DMS 273 (cell line): ENCODE measurements around the gene GRIA3.
"Not testable (repeated sequence)": the region's sequence is repeated elsewhere in the genome, so short reads cannot be mapped to it uniquely, and the experiment has no call there.

Experiments used
- DNase-seq: peaks from one replicate; lab custom pipeline; 2025; ENCODE audit not compliant: unreplicated experiment; lab: John Stamatoyannopoulos, UW

The GRIA3 gene

DNA sequence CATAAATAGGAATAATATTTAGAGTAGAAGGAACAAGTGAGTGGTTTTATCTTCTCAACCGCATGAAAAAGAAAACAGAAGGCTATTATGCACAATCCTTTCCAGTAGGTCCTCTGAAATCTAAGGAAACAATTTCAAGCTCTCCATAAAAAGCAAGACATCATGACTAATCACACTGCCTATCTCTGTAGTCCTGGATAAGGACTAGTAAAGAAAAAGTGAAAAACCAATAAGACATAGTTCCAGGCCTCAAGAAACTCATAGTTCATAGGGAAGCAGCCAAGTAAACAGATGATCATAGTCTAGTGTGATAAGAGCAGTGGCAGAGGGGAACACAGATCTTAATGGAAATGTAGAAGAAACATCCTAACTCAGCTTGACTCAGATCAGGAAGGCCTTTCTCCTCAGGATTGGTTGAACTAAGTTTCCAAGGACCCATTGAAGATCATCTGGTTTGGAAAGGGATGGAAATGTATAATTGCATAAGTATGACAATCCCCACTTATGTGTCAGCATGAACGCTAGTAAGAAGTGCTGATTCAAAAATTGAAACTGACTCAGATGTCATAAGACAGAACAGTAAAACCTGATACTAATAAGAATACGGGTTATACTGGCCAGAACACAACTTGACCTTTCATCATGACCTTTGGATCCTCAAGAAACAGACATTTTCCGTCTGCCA, 155.3 kb downstream of the GRIA3 start:
- no peak for DNase-seq

DNA sequence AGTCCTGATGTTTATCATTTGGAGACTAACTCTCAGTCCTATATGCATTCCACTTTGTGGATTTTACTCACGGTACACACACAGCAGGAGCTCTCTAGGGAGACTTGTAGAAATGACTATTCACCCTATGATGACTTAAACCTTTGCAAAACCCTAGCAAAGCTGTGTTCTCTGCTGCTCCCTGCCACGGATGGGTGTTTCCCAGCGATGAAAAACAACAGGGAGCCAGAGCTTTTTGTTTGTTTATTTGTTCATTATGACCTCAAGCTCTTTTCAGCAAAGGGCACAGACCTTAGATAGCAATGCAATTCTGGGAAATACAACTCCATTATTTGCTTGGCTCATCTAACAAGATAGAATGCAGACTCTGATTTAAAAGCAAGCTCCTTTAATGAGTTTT, 156.6 kb downstream of the GRIA3 start:
- DNase-seq, result no peak

DNA sequence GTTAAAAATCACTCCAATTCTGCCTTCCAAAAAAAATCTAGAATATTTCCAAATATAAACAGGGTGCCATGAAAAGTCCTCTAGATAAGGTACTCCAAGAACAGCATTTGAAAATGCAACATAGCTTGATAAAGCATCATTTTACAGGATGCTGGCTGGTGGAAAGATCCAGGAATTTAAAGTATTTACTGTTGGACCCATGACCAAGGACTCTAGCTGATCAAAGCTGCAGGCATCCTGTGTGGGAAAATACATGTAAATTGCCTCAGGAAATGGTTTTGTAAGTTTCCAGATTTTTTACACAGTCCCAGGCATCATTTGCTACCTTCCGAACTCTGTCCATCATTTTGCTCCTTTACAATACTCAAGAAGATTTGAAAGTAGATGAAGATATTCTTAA, 164.4 kb downstream of the GRIA3 start:
- DNase-seq, result no peak

DNA sequence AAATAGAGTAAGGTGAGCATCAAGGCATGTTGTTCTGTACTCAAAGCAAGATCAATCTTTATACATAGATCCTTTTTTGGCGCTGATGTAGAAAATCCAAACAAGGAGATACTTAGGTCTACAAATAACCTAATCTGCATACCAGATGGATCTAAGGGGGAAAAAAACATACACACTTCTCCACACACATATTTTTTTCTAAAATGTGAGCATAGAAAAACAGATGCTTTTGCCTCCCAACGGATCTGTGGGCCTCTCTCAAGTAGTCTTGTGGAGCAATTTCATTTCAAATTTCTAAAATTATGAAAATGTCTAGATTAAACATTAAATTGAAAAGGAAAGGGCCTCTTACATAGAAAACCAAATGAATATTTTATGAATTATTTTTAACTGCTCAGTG, 166.1 kb downstream of the GRIA3 start:
- DNase-seq, result no peak

DNA sequence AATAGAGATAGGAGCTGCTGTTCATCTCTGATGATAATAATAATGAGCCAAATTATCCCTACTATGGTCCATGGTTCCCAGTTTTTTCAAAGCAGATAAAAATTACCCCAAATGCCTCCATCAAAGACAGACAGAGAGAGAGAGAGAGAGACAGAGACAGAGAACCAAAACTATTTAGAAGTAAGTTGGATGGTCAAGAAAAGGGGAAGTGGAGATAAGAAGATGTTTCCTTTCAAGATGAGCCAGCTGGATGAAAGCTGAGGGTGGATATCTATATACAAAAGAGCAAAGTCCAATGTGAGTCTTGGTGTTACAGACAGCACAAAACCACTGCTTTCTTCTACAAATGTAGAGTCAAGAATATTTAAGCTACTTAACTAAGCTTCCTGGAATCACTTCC, 173.9 kb downstream of the GRIA3 start:
- DNase-seq, result no peak

DNA sequence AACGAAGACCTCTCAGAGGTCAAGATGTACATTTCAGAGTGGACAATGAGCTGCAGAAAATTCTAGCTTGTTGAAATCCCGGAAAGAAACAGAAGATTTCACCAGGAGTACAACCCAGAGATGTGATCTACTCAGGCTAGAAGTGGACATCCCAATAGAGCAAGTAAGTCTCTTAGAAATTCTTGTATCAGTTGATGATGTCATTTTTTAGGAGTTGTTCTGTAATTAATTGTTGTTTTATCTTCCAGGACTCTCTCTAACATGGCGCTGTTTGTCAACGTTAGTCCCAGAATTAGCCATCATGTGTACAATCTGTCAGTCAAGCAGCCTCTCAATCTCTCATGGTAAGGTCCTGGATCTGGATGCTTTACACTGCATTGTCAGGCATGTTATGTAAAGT, 174.4 kb downstream of the GRIA3 start:
- DNase-seq, result no peak

DNA sequence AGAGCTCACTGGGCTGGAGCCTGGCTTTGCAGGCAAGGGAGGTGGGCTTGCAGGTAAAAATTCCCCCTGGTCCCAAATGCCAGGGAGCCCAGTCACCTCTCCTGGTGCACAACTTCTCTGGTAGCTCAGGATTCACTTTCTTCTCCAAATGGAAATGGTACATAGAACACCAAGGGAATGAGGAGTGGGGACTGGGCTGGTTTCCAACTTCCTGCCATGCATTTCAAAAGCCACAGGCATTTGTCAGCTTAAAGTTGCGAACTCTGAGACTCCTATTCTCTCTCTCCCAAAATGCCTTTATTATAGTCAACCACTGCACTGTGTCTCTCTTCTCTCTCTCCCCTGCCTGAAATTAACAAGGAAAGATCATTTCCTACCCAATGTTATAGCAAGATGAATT, 177.3 kb downstream of the GRIA3 start:
- DNase-seq, result no peak

DNA sequence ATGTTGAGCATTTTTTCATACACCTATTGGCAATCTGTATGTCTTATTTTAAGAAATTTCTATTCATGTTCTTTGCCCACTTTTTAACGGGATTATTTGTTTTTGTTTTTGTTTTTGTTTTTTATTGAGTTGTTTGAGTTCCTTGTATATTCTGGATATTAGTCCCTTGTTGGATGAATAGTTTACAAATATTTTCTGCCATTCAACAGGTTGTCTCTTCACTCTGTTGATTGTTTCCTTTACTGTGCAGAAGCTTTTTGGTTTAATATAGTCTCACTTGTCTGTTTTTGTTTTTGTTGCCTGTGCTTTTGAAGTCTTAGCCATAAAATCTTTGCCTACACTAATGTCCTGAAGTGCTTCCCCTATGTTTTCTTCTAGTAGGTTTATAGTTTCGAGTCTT, 202.1 kb downstream of the GRIA3 start:
- DNase-seq, result not testable (repeated sequence)

DNA sequence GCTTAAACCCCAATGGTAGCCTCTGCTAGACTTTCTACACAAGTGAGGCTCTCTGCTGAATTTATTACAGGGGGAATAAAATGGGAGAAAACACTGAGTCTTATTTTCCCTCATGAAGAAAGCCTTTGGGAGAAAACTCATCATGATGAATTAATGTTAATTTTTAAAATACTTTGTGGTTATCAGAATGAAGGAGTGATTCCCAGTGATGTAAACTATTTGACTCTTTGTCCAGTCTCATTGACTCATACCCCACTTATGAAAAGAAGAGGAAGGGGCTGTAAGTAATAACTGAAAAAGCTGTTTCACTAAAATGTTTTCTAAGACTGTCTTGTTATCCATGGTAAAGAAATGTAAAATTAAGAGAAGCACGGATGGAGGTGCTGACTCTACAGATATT, 208.8 kb downstream of the GRIA3 start:
- no peak for DNase-seq

DNA sequence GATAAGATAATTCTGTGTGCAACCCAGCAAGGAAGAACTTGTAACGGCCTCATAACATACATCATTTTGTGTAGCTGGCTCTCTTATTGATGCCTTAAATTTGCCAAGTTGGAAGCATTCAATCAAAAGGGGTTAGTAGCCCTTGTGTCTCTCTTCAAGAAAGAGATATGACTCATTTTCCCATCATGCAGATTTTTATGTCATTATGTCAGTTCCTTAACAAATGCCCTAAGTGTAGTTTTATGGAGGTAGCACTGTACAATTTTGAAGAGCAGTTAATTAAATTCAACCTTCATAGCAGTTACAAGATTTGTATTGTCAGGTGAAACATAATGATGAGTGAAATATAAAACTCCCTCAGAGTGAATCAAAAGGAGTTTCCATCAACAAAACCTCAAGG, 215.6 kb downstream of the GRIA3 start:
- DNase-seq, result no peak

DNA sequence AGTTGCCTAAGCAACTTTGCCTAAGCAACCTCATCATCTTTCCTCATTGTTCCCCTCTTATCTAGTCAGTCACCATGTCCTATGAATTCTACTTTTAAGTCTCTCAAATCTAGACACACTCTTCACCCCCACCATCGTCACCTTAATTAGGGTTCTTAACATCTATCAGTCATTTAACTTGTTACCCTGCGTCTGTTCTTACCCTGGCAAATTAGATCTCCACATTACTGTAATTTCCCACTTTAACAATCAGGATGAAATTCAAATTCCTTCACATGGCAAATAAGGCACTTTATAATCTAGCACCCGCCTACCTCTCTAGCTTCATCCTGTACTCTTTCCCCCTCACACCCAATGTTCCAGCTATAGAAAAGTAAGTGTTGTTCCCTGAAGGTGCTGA, 221.2 kb downstream of the GRIA3 start:
- DNase-seq, result no peak

DNA sequence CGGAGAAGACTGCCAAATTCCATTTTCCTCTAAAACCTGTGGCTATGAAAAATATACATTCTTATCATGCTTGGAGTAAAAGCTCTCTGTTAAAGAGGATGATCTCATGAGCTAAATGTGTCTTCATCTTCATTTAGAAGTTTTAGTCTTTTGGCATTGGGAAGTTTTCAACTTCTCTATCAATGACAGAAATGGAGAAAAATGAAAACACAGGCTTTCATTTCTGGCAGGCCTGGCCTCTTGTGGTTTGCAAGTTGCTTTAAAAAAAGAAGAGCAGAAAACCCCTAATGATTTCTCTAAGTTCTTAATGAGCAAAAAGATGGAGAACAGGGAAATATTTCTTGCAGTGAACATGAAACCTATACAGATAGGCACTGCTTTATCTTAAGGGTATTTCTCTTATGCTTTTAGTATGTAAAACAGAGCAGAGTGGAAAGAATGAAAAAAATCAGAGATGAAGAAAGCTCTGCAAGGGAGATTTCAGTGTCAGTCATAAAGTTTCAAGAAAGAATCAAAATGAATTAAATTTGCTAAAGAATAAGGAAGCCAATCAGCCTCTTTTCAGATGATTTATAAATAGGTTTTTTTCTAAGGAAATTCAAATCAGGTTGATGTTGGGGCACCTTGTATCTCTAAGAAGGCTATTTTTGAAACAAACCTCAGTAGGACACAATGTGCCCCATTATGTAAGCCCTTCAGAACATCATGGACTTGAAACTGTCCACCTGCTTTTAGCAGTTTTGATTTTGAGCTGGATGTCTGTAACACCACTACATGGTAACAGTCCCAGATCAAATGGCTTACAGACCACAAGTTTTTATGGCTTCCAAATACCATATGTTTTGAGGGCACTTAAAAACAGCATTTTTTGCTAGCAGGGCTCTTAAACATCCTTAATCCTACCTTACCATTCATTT, 225.0 kb downstream of the GRIA3 start:
- DNase-seq, result no peak

DNA sequence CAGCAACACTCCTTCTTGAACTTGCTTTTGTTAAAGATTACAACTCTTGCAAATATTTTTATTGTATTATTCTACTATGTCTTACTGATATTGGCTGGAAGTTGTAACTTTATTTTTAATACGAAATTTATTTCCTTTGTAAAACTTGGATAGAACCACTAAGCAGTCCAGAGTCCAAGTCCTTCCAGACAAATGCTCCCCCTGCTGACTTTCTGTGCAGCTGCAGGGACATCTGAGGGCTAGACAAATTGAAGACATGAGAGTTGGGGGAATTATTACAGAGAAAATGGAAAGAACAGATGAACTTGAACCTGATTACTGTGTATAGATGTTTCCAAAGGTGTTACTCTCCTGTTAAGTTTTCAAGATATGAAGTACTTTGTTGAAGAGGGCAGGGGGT, 238.8 kb downstream of the GRIA3 start:
- peak; percentile 40 for DNase-seq

DNA sequence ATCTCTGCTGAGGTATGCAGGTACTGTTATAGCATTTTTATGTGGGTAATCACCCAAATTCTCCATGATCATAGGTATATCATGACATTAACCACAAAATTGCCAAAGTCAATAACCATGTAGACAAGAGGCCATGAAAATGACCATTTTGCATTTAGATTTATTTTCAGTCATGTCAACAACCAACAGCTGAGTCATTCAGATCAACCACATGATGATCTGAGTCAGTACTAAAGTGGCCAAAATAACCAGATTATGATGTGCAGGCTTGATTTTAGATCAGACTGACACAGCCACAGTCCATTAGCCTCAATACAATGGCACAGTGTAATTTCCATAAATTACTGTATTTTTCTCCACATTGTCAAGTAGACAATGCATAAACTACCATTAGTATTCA, 240.5 kb downstream of the GRIA3 start:
- DNase-seq, result no peak

DNA sequence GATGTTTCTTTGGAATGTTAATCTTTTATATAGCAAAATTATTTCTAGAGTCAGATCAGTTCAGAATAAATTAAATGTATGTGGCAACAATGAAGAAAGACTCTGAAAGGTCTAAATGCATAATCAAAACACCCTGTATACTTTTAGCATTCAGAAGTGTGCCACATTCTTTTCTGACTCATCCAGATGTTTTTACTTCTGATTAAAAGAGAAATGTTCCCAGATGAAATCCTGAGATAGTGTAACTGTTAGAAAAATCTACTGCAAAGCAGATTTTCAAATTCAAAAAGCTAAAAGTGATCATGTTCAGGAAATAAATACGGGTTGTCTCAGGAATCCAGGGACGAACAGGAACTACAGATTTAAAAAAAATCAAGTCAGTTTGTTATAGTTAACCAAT, 241.4 kb downstream of the GRIA3 start:
- no peak for DNase-seq

DNA sequence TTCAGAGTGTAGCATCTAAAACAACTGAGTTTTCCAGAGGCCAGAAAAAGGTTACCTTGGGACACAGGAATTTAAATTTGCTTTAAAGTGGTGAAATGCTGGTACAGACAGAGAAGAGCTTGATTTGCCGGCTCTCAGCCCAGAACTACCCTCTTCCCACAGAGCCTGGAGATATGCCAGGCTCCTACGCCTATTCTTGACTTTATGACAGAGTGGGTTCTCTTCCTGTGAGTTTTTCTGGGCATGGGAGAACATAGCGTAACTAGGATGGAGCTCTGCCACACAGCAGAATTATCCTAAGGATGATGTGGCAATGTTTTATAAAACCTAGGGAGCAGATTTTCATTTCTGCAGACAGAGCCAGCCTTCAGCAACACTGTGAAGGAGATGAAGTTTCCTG, 241.8 kb downstream of the GRIA3 start:
- no peak for DNase-seq

DNA sequence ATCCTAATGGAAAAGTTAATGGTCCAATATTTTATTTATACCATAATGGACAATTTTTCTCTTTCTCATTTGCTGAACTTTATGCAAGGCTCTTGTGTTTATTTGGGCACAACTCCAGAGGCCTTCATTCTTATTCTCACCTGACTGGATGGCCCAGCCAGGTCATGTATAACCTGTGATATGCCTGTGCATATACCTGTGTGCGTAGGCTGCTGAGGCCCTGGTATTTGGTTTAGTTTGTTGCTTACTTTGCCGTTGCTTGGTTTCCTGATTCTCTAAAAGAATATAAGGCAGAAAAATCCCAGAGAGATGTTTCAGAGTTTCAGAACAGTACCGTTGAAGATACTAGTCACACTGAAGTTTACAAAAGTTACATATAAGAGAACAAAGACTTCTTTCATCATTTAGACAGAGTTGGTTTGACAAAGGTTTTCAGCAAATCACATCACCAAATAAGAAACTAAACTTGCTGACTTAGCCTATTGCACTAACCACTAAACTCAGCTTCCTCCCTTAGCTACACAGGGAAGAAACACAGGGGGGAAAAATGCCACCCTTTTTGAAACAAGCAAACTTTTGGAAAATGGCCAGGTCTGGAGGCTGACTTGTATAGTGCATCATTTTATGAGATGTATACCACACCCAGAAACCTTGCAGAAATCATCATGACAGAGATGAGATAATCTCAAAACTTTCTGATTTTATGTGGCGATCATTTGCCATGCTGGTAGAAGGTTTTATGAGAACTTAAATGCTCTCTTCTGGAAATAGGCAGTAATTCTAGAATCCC, 248.5 kb downstream of the GRIA3 start:
- peak; percentile 2 for DNase-seq

DNA sequence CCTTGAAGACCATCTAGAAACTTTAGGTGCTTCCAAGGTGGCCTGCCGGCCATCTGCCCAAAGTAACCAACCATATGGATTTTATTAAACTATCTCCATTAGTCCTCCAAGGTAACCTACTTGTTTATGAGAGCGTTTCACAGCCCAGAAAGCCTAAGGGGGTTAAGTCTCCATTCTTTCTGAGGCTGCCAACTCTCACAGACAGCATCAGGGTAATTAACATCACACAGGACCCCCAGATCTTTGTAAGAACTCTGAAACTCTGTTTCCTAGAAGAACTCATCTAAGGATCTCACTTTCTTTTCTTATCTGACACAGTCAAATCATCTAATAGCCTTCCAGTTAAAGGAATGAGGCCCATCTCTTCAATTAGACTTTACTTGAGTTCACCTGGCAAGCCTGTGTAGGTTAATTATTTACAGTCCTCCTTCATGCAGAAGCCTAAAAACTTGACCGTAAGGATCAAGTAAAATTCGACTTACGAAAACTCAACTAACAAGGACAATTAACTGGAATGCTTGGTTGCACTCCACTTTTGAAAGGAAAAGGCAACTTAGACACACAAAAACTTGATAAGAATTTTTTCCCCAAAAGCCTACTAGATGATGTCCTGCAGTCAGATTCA, 252.5 kb downstream of the GRIA3 start:
- DNase-seq, result no peak

DNA sequence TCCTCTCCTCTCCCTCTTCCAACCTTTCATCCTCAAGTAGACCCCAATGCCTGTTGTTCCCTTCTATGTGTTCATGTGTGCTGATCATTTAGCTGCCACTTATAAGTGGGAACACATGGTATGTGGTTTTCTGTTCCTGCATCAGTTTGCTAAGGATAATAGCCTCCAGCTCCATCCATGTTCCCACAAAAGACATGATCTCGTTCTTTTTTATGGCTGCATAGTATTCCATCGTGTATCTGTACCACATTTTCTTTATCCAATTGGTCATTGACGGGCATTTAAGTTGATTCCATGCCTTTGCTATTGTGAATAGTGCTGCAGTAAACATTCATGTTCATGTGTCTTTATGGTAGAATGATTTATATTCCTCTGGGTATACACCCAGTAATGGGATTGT, 255.8 kb downstream of the GRIA3 start:
- DNase-seq, result not testable (repeated sequence)

DNA sequence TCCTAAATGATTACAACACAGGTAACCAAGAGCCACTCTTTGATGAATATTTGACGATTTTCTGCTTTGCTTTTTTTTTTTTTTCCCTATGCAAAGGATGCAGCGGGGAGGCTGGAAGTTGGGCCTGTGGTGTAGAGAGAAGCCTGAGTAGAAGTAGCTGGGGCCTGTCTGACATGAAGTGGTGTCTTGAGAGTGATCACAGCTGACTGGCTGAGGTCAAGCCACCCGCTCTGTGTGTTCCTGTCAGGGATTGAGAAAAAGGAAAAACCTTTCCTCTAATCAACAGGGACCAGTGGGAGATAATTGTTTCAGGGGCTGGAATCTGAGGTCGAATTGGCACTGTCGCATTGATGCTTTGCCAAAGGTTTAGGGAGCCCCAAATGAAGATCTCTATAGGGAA, 258.7 kb downstream of the GRIA3 start:
- no peak for DNase-seq

DNA sequence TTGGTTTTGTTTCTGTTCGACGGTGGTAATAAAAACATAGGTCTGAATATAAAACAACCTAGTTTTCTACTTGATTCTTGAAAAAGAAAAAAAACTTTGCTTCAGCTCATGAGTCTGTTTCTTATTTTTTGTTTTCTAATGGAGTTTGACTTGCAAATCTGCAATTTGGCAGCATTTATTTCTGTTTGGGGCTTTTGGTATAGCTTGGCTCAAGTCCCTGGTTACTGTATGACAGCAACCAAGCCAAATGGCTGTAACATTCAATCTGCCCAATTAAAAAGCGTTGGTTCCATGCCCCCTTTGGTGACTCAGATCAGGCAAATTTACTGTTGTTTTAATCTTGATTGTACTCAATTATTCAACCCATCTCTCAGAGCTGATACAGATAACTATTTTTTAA, 263.4 kb downstream of the GRIA3 start:
- DNase-seq, result no peak
